Measurements from ENCODE around the gene TDRD10.

- TF ChIP-seq CTCF (IDR thresholded peaks at IDR 0.05) (no peak), POLR2A (IDR thresholded peaks at IDR 0.05) (no peak)
These were observed 17.6 kb downstream of the TDRD10 start for GRCh38 chr1:154519591-154519991.

All from body of pancreas (tissue), 4 donors.